ENCODE measurements around the gene CLIC4.

GRCh38 chr1:24726741-24727140, 18.5 kb upstream of the CLIC4 start:
- no peak for TF ChIP-seq POLR2A (IDR thresholded peaks at IDR 0.05)
- TF ChIP-seq CTCF (IDR thresholded peaks at IDR 0.05), result no peak

Data from upper lobe of left lung (tissue), 4 donors.